GM12878 (cell line): Measurements from ENCODE around the gene MITF.

Experiments used
- CEBPB ChIP-seq, 2 experiments: fragments of 150-350 bp in 1 of 2; IDR thresholded peaks; 2 replicates each; pipeline ENCODE4 v1.6.1; 2012 to 2014; ENCODE audit warnings: low read depth in 2 of 2, low read length in 2 of 2, borderline replicate concordance in 1 of 2, inconsistent platforms in 1 of 2
- CTCF ChIP-seq, 3 experiments: IDR thresholded peaks in 2 of 3; conservative IDR thresholded peaks in 1 of 3; 2 replicates each; pipeline ENCODE4 v1.5.1; 2011; ENCODE audit warnings: low read depth in 3 of 3, low read length in 3 of 3, mild to moderate bottlenecking in 3 of 3, control low read depth in 2 of 3, moderate library complexity in 2 of 3, inconsistent platforms in 1 of 3, mixed read lengths in 1 of 3; ENCODE audit not compliant: control insufficient read depth in 2 of 3, insufficient read depth in 1 of 3; ENCODE audit errors: extremely low read depth in 1 of 3
- ETV6 ChIP-seq, 2 experiments: fragments of 450-650 bp in 1 of 2; IDR thresholded peaks in 1 of 2; conservative IDR thresholded peaks in 1 of 2; 2 replicates each; pipeline ENCODE4 v1.6.1; 2014; ENCODE audit warnings: antibody characterized with exemption in 1 of 2, borderline replicate concordance in 1 of 2, low read depth in 1 of 2, mild to moderate bottlenecking in 1 of 2, moderate library complexity in 1 of 2
- MLLT1 ChIP-seq: fragments of 450-650 bp; IDR thresholded peaks from 2 replicates; pipeline ENCODE4 v1.6.1; 2016; ENCODE audit warnings: mild to moderate bottlenecking
- NBN ChIP-seq: fragments of 450-650 bp; IDR thresholded peaks from 2 replicates; pipeline ENCODE4 v1.6.1; 2016
- REST ChIP-seq: IDR thresholded peaks from 2 replicates; pipeline ENCODE4 v1.6.1; 2012; ENCODE audit warnings: mild to moderate bottlenecking, low read depth, low read length
- TCF12 ChIP-seq: IDR thresholded peaks from 2 replicates; pipeline ENCODE4 v1.6.1; 2011; ENCODE audit warnings: low read depth, mild to moderate bottlenecking, low read length

- TF ChIP-seq TCF12 = no peak
- no peak for TF ChIP-seq ETV6 (conservative IDR thresholded peaks at IDR 0.05 in 1 of 2, IDR thresholded peaks at IDR 0.05 in 1 of 2; ENCODE audit: borderline replicate concordance in 1 of 2, low read depth in 1 of 2)
- no peak for TF ChIP-seq NBN
- TF ChIP-seq CEBPB (IDR thresholded peaks at IDR 0.05; ENCODE audit: borderline replicate concordance in 1 of 2, low read depth in 2 of 2, low read length in 2 of 2) = no peak
- TF ChIP-seq CTCF (IDR thresholded peaks at IDR 0.05 in 2 of 3, conservative IDR thresholded peaks at IDR 0.05 in 1 of 3; ENCODE audit: control insufficient read depth in 2 of 3, extremely low read depth in 1 of 3, insufficient read depth in 1 of 3, low read depth in 3 of 3, low read length in 3 of 3) = no peak
- no peak for TF ChIP-seq REST
- no peak for TF ChIP-seq MLLT1
Measured at GRCh38 chr3:69750549-69750948, 11.3 kb downstream of the MITF start.
